Measurements from ENCODE around the gene SLC25A52.
"Not testable (repeated sequence)": the region's sequence is repeated elsewhere in the genome, so short reads cannot be mapped to it uniquely, and the experiment has no call there.

SLC25A52 gene, protein sequence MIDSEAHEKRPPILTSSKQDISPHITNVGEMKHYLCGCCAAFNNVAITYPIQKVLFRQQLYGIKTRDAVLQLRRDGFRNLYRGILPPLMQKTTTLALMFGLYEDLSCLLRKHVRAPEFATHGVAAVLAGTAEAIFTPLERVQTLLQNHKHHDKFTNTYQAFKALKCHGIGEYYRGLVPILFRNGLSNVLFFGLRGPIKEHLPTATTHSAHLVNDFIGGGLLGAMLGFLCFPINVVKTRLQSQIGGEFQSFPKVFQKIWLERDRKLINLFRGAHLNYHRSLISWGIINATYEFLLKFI

GRCh38 chr18:31760695-31761094 is at the start of gene SLC25A52:
Gene SLC25A52, minus strand, starts transcription at chr18:31760880. Its CDS starts 219 bp downstream, at chr18:31760661.
- DNase-seq, result no peak

DNA sequence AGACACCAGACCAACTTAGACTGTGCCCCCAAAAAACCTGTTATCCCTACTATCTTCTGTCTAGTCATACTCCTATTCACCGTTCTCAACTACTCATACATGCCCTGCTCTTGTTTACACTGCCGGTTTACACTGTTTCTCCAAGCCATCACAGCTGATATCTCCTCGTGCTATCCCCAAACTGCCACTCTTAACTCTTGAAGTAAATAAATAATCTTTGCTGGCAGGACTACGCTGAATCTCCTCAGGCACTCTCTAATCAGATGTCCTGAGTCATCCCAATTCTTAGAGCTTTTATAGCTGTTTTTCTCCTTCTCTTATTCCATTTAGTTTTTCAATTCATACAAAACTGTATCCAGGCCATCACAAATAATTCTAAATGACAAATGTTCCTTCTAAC is 48.4 kb upstream of the SLC25A52 start:
- not testable (repeated sequence) for DNase-seq

DNA sequence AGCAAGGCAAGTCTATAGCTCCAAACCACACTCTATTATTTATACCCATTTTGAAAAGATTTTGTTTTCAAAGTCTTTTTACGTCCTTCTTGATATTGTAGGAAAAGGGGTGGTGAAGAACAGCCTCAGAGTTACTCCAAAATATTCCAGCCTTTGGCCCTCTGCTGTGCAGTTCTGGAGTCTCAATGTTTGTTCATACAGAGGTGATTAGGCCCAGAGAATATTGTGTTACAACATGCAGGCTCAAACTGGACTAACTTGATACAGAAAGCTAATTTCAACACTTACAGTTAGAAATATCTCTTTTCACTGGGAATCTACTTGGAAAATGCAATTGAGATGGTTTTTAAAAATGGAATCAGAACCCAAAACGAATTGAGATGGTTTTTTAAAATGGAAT is 40.4 kb upstream of the SLC25A52 start:
- no peak for DNase-seq

DNA sequence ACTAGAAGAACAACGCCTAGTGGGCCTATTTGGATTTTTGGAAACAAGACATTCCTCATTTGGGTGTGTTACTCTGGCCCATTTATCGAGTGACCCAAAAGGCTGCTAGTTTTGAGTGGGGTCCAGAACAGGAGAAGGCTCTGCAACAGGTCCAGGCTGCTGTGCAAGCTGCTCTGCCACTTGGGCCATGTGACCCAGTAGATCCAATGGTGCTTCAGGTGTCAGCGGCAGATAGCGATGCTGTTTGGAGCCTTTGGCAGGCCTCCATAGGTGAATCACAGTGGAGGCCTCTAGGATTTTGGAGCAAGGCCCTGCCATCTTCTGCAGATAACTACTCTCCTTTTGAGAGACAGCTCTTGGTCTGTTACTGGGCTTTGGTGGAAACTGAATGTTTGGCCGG is 38.6 kb upstream of the SLC25A52 start:
- not testable (repeated sequence) for DNase-seq

- DNase-seq, result no peak
Measured at GRCh38 chr18:31798399-31798798, 37.7 kb upstream of the SLC25A52 start.

DNA sequence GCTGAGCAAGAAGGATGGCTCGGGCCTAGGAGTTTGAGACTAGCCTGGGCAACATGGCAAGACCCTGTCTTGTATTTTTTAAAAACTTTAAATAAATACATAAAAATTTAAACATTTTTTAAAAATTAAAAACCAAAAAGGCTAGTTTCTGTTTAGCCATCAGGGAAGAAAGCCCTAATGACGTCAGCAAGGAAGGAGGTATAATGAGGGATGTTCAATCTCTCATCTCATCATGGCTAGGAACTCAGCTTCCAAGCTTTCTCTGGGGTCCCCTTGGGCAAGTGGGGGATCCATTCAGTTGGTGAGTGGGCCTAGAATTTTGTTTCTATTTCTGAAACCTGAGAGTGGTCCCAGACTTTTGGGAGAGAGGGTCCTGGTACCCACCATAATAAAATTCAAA is 35.1 kb upstream of the SLC25A52 start:
- no peak for DNase-seq

DNA sequence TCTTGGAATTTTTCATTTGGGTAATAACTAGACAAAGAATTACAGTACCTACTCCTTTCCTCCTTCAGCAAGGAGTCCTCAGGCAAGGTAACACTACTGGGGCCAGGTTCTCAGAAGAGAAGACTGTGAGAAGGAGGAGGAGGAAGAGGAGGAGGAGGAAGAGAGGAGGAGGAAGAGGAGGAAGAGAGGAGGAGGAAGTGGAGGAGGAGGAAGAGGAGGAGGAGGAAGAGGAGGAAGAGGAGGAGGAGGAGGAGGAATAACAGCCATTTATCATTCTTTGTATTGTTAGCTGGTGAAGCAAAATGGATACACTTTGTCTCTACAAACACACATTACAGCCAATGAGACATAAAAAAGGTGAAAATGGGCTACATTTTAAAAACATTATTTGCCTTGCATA is 32.9 kb upstream of the SLC25A52 start:
- DNase-seq, result no peak

DNA sequence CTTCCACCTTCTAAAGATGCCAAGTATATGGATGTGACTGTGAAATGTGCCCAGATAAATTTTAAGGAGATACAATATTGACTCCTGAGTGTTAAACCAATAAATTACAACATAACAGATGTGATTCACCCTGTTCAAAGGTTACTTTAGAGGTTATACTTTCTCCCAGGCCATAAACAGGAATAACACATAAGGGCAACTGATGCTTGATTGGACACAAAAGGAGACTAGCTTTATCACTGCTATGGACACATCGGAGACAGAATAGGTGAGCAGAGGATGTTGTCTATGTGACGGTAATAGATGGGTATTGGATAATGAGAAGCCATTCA is 31.9 kb upstream of the SLC25A52 start:
- no peak for DNase-seq

GRCh38 chr18:31791817-31792579 is 31.3 kb upstream of the SLC25A52 start:
- DNase-seq, result peak; percentile 82 to 91

DNA sequence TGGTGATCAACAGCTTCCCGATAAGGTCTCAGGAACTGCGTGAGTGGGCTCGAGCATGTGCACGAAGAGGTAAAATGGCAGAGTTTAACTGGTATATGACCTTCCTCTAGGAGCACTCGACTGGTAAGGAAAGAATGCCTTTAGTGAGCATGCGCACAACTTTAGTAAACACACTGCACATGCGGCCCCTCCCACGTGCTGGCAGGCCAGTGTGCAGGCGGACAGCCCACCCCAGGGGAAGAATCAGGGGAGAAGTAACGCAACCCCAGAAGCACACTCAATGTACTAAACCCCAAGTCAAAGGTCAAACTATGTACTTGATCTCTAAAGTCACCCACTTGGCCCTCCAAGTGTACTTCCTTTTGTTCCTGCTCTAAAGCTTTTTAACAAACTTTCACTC is 28.7 kb upstream of the SLC25A52 start:
- no peak for DNase-seq

DNA sequence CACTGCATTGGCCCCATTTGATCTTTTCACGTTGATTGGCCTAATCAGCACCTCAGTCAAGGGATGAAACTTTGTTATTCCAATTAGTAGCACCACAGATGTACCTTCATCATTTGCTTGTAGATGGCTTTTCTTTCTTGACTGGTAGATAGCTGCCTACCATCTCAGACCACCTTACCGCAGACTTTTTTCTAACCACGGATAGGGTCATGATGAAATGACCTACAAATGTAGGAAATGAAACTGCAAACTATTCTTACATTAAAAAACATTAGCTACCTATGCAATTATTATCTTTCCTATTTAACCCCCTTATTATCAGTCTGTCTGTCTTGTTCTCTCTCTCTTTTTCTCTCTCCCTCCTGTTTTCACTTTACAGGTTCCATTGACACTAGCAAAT is 22.4 kb upstream of the SLC25A52 start:
- DNase-seq, result no peak

DNA sequence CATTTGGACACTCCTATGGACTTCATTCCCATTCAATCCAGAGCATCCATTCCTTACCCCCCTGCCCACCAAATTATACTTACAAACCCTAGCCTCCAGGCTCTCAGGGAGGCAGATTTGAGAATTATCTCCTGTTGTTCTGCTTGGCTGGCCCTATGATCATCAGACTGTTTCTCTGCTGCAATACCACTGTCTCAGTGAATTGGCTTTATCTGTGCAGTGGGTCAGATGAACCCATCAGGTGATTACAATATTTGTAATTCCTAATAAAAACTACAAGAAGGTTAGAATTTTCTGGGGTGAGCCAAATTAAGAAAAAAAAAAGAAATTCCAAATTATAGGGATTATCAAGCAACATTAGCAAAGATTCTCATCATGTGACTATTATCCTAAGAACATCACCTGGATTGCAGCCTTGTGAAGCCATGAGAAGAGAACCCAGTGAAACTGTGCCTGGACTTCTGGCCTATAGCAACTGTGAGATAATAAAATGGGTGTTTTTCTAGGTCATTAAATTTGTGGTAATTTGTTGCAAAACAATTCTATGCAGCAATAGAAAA is 17.8 kb upstream of the SLC25A52 start:
- no peak for DNase-seq

DNA sequence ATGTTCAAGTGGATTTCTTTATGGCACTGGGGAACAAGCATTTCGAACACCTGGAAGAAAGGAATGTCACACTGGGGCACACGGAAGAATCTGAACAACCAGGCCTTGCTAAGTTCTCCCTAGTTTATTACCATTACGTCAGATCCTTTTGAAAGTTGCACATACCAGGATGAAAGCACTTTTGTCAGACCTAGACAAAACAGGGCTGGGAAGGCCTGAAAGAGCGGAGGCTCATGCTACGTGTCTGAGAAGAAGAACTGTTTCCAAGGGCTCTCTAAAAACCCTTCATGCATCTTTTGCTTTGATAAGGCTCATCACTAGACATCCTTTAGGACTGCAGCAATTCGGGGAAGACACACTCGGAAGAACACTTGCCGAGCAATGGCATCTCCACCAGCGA is 15.4 kb upstream of the SLC25A52 start:
- no peak for DNase-seq

- no peak for DNase-seq
Measured at GRCh38 chr18:31774962-31775361, 14.3 kb upstream of the SLC25A52 start.

DNA sequence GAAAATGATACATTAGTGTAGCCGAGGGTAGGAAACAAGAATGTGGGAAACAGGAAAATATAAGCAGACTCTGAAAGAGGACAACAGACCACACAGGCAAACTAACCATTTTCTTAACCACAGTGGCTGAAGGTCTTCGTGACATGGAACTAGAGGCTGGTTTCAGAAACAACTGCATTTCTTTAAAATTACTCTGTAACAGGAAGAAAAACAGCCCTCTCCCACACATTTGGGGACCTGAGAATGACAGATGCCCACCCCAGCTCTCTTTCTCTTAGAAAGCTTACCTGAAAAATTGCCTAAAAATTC is 13.8 kb upstream of the SLC25A52 start:
- no peak for DNase-seq

- DNase-seq, result no peak
Measured at GRCh38 chr18:31773774-31774476, 13.2 kb upstream of the SLC25A52 start.

GRCh38 chr18:31772699-31773098 is 12.0 kb upstream of the SLC25A52 start:
- no peak for DNase-seq

- no peak for DNase-seq
Measured at GRCh38 chr18:31750273-31750672, 10.4 kb downstream of the SLC25A52 start.

GRCh38 chr18:31746396-31746795 is 14.3 kb downstream of the SLC25A52 start:
- no peak for DNase-seq

GRCh38 chr18:31744321-31745067 is 16.2 kb downstream of the SLC25A52 start:
- no peak for DNase-seq

DNA sequence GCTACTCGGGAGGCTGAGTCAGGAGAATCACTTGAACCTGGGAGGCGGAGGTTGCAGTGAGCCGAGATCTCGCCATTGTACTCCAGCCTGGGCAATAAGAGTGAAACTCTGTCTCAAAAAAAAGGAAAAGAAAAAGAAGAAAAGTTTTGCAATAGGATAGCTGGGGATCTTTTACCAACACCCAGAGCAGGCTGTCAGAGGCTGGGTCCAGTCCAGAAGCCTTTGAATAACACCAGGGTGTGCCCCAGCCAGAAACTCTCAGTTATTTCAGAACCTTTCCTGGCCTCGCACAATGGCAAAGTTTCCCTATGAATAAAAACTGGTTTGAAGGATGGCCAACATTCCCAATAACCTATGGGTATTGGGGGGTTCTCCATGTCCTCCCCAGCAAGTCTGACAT is 17.1 kb downstream of the SLC25A52 start:
- DNase-seq, result not testable (repeated sequence)

DNA sequence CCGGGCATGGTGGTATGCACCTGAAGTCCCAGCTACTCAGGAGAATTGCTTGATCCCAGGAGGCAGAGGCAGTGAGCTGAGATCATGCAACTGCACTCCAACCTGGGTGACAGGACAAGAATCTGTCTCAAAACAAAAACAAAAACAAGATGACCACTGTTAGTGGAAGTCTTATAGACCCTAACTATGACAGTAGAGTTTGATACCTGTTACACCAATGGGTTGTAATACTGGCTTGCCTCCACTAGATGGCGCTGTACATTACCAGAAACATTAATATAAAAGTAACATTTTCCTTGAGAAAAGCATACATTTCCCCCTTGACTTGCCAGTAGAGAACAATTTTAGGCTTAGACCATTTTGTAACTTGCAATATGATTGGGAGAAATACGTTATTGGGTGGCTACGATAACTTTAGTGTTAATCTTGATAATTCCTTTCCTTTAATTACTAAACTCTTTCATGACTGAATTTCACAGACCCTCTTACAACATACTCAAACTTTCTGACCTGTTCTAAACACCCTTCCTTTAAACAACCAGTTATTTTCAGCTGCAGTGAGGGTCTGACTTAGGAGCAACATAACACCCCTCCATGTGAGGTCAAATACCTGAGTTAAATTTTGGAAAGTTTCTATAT is 19.5 kb downstream of the SLC25A52 start:
- peak; percentile 39 to 88 for DNase-seq

- no peak for DNase-seq
Measured at GRCh38 chr18:31740180-31740579, 20.5 kb downstream of the SLC25A52 start.

All from inflammatory macrophage treated with lipopolysaccharide for 1 hour (primary cell).